Epithelial cell of esophagus (primary cell): Measurements from ENCODE around the gene ITGA8.

Experiments used
- DNase-seq: peaks from one replicate; pipeline ENCODE4 v3.0.0; 2010; ENCODE audit warnings: low read depth
- H3K4me3 ChIP-seq: 2 replicates; pipeline ENCODE4 v1.5.1; 2011; ENCODE audit warnings: mild to moderate bottlenecking, low read length, control low read depth
- CTCF ChIP-seq: IDR thresholded peaks from 2 replicates; pipeline ENCODE4 v1.5.1; 2011; ENCODE audit warnings: low read depth, mild to moderate bottlenecking, low read length, control low read depth, inconsistent platforms; ENCODE audit not compliant: insufficient read depth; ENCODE audit errors: missing control alignments

ITGA8 gene

GRCh38 chr10:15723803-15724202 lies 4.1 kb upstream of the ITGA8 start:
- no peak for TF ChIP-seq CTCF
- no peak overlapping the region for H3K4me3 ChIP-seq
- DNase-seq = no peak

- no peak overlapping the region for H3K4me3 ChIP-seq
- TF ChIP-seq CTCF = no peak
- no peak for DNase-seq
Observed at GRCh38 chr10:15720635-15721287, 1.0 kb upstream of the ITGA8 start.

- no peak overlapping the region for H3K4me3 ChIP-seq
Observed at GRCh38 chr10:15719049-15719898, 448 bp downstream of the ITGA8 start.

GRCh38 chr10:15718694-15719048 lies 1.1 kb downstream of the ITGA8 start:
- no peak for DNase-seq
- no peak for TF ChIP-seq CTCF
- H3K4me3 ChIP-seq = no peak overlapping the region

More at GRCh38 chr10:15719049-15719898, 448 bp downstream of the ITGA8 start:
- DNase-seq = no peak
- no peak for TF ChIP-seq CTCF

GRCh38 chr10:15715619-15716227 lies 4.0 kb downstream of the ITGA8 start:
- DNase-seq = peak; percentile 9
- no peak overlapping the region for H3K4me3 ChIP-seq
- TF ChIP-seq CTCF = peak; percentile 30

GRCh38 chr10:15714847-15715246 lies 4.9 kb downstream of the ITGA8 start:
- no peak for TF ChIP-seq CTCF
- DNase-seq = no peak
- H3K4me3 ChIP-seq = no peak overlapping the region
